Non-pigmented ciliary epithelial cell (primary cell): ENCODE measurements around the gene COL12A1.
"Not testable (repeated sequence)": the region's sequence is repeated elsewhere in the genome, so short reads cannot be mapped to it uniquely, and the experiment has no call there.

Source experiments
- DNase-seq: peaks from one replicate; pipeline ENCODE4 v3.0.0-alpha.2; 2010; ENCODE audit warnings: low read depth

COL12A1 gene

DNA sequence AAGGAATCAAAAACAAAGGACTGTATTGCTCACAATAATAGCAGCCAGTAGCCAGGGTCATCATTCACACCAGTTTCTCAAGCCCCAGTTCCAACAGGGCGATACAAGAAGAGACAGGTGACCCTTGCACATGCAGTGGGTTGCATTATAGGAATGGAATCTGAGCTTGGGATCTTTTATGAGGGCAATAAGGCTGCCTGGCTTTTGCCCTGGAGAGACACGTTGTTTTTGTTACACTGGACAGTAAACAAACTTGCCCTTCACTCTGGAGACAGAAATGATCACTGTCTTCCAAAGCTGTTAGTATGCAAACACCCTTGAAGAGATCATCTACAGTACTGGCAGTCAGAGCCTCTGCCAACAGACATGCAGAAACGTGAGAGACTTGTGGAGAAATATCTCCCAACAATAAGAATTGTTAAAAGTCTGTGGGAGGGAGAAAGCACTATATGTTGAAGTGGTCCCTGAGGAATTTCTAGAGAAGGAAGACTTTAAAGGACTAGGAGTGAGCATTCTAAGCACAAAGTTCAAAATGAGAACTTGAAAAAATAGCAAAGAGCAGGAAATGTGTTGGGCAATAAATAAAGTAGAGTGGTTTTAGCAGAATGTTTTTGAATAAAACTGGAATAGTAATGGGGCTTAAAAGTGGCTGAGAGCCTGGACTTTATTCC lies 6.2 kb upstream of the COL12A1 start:
- DNase-seq, result no peak

DNA sequence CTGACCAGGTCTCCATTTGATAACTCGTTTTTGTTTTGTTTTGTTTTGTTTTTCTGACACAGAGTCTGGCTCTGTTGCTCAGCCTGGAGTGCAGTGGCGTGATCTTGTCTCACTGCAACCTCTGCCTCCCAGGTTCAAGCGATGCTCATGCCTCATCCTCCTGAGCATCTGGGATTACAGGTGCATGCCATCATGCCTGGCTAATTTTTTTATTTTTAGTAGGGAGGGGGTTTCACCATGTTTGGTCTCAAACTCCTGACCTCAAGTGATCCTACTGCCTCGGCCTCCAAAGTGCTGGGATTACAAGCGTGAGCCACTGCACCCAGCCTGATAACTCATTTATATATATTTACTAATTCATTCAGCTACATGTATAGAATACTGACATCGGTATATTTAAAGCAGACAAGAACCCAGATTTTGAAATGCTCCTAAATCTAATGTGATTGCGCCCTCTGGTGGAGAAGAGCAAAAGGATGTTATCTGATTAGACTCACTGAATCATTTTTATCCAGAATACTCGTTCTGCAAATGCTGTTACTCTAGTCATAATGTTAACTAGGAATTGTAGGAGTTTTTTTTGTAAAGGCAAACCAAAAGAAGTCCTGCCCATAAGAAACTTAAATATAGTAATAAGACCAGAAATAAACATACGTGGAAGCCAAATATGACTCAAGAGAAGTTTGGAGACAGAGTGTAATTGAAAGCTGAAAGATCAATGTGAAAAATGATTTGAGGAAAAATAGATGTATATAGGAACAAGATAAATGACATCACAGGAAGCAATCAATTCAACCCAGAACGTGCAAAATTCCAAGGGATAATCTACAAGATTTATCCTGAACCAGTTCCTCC lies 5.3 kb upstream of the COL12A1 start:
- DNase-seq, result no peak

GRCh38 chr6:75209184-75209723 lies 3.4 kb upstream of the COL12A1 start:
- DNase-seq, result no peak

DNA sequence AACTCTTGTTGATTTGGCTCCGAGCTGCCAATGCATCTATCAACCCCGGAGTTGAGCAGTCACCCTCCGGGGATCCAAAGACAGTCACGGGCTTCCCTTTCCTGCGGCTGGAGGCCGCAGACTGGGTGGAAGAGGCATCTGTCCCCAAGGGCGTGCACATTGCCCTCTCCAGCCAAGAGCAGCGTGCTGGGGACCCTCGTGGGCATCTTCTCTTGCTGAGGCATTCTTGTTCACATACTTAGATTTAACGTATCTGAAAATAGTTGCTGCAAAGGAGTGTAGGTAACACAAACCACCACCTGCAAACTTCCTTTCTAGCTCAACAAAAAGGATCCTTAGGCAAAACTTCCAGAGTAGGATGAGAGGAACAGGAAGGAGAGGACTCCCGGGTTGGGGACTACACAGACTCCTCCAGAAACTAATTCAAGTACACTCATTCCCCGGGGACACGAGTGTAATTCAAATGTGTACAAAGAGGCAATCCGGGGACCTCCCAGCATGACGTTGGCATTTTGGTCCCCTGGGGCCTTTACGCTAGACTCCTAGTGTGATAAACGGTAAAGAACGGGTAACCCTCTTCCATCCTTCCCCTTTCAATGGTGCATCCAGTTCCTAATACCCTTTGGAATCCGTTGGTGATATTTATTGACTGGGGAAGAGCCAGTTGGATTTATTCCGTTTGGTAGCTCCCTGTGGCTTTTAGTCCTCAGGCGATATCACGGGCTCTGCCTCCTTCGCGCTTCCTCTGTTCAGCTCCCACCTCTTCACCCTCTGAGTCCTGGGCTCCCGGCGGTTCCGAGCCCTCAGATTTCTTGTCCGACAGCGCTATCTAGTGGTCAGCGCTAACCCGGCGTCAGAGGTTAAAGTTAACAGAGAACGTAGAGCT lies 2.7 kb upstream of the COL12A1 start:
- DNase-seq, result no peak

DNA sequence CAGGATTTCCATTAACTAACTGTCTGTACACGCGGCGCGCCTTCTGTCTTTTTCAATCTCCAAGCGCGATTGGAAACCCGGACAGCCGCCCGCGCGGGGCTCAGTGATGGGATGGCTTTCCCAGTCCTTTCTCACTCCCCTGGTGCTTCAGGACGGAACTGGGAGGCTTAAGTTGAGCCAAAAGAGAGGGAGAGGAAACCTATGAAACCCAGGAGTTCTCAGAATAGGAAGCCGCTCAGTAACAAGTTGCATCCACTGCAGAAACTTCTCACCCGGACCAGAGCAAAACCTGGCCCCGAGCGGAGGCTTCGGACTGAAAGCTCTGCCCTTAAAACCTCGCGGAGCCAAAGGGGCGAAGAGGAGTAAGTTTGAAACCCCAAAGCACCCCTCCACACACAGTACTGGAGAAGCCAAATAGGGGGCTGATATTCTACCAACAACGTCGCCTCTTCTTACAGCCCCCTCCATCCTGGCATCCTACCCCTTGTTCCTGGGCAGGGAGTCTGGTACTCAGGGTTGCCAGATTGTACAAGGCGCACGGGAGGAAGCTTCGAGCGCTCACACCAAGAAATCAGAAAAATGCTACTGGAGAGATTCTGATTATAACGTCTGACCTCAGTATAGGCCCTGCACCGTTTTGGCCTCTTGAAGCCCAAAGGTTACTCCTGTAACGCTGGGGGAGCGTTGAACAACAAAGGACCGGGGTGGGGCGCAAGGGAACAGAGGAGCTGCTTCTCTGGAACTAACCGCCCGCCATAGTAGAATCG lies 906 bp upstream of the COL12A1 start:
- no peak for DNase-seq

DNA sequence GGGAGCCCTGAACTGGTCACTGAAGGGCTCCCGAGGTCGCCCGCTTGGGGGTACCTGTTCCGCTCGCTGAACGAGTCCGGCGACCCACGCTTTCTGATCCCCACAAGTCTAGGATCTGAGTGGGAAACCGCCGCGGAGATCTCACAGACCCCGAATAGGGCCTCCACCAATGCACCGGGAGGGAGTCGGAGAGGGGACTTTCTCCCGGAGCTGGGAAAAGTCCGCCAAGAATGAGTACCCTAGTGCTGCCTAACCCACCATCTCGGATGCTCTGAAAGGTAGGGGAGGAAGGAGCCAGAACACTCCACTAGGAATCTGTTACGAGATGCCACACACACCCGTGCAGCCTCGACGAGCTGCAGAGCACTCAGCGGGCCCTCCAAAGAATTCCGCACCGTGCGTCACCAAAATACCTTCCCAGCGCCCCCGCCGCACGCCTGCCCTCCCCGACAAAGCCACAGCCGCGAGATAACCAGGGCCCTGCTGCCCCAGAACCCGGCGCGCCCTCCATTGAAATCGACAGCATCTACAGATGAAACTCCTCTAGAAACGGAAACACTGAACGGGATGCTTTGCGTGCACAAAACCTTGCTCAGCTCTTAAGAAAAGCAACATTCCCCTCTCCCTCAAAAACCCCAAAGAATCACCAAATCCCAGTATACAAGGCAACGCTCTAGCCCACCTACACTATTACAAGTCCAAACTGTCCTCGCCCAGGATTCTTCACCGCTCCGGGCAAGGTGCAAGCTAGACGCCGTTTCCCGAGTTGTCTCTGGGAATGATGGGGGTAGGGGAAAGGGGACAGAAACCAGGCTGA lies 686 bp downstream of the COL12A1 start:
- DNase-seq, result no peak

- DNase-seq, result no peak
These were observed 1.5 kb downstream of the COL12A1 start for GRCh38 chr6:75204217-75204958.

DNA sequence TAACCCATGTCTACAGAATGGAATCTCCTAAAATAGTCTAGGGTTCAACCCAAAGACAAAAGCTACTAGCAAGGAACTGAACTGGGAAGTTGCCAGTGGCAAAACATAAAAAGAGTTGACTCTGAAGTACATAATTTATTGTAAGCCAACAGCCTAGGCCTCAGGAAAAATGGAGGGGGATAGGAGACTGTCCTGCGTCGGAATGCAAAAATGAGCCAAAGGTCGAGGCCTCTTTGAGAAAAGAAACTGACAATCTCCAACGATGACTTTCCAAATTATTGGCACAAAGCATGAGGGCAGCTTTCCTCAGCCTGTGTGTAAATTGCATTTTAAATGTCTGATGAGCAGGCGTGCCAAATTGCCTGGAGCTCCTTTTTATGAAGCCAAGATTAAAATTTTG lies 2.1 kb downstream of the COL12A1 start:
- no peak for DNase-seq

DNA sequence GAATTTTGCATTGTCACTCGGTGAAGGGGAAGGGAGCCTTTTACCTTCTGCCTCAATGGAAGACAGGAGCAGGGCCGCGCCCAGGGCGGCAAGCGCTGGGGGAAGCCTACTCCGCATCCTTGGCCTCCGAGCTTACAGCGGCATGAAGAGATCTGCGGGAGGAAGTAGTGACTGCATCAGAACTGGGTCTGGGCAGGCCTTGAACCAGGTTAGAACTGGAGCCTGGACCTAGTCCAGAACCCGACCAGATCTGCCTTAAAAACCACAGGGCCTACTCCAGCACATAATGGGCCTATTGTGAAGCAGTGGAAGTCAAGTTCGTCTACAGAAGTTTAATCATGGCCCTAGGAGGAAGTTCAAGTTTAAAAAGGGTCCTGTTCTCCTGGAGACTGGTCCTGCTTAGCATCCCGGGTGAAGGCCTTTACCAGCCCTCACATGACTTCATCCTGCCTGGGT lies 3.1 kb downstream of the COL12A1 start:
- no peak for DNase-seq

DNA sequence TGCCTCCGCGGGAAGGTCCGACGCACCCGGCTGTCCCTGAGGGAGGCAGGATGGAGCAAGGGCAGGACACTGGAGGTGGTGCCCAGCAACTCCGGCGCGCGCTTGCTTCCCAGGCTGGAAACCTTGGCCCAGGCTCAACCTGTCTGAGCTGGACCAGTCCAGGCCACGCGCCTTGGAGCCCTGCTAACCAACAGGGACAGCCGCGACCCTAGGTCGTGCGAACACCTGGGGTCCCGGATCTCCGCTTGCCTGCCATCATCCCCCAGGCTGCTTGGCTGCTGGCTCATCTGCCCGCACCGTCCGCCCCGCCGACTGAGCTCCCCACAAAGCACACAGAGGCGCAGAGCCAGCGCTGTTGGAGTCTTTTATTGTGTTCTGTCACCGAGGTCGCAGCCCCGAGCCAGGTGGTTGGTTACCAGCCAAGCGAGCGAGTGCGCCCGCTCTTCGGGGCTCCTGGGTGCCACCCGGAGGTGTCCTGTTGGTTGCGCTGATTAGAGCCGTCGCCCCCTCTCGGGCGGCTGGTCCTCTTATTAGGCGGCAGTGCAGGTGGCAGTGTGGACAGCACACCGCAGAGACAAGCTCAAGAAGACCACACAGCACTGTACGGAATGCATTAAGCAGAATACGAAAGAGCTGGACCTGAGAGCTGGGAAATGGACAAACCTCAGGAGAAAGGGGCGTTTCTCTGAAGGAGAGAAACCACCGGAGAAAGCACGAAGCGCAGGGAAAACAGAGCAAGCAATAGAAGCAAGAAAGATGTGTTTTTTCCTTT lies 3.8 kb downstream of the COL12A1 start:
- DNase-seq, result no peak

DNA sequence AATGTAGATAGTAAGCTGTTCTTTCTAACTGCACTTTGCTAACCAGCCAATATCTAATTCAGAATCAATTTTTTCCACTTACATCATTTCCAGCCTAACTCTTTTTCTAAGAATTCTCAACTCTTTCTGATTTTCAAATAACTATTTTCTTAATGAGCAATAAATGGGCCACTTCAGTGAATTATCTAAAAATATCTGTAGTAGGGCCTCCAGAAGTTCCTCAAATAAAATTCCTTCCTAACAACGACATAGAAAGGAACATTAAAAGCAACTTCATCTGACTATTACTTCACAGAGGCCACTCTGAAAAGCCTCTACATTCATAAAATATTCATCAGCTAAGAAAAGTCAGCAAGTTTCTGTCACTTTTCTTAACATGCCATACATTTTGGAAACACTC lies 4.8 kb downstream of the COL12A1 start:
- no peak for DNase-seq

DNA sequence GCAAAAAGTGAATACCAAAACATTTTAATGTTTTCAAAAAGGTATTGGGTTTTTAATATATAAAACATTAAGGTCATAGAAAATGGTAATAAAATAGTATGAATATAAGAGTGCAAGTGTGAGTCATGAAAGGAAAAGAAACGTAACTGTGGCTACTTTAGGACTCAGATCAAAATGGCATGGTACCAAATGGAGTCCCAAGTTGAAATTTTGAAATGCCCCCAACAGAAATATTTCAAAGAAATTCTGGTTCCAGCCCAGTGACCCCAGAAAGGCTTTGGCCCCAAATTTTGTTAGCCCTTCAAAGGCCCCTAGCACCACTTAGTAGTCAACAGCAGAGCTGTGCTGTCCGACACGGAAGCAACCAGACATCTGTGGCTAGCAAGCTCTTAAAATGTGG lies 6.0 kb downstream of the COL12A1 start:
- no peak for DNase-seq

GRCh38 chr6:75196081-75196687 lies 9.7 kb downstream of the COL12A1 start:
- no peak for DNase-seq

DNA sequence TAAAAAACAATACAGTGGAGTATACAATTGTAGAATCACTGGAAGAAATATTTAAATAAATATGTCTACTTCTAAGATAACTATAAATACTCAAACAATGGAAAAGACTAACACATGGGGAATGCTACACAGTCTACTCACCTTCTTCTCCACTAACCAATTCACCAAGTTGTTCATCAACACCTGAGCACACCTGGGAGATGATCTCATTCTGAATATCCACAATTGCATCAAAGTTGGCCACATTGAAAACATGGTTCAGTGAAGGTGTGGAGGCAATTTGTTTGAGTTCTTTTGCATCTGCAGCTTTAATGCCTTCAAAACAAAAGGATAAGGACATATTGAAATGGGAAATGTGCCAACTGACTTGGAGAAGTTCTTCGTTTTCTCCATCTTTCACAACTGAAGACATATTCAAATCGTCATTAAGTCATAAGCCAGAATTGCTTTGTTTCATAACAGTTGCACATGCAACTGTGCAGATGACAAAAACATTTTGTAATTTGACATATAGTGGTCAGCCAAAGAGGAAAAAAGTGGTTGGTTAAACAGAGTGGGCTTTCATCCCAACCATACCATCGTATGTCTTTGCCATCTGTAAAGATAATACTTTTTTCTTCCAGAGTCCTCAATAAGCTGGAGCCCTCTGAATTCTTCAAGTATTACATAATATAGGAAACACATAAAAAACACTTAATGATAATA lies 17.5 kb downstream of the COL12A1 start:
- DNase-seq, result no peak

- DNase-seq, result not testable (repeated sequence)
These were observed 19.3 kb downstream of the COL12A1 start for GRCh38 chr6:75186581-75186980.

GRCh38 chr6:75183099-75183541 lies 22.7 kb downstream of the COL12A1 start:
- DNase-seq, result no peak

DNA sequence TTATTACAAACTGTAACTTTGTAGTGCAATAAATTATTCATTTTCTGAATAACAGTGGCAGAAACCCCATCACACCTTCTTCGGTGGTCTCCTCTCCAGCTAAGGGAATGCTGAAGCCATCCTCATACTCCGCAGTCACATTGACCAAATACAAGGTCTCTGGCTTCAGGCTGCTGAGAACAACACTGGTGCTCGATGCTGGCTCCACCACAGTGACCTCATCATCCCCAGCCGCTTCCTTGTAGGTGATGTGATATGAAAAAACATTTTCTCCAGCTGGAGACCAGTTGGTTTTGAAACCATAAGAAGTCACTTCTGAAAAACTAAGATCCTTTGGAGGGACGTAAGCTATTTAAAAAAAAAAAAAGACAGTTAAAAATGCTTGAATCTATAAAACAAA lies 25.0 kb downstream of the COL12A1 start:
- DNase-seq, result no peak

GRCh38 chr6:75178757-75179156 lies 27.1 kb downstream of the COL12A1 start:
- no peak for DNase-seq
